ENCODE data around the gene REM2. TPM values are rescaled to one million over a fixed set of nuclear protein-coding genes. Genes with fewer than 3 reads are reported as not detected.

The REM2 gene
- total RNA-seq, 2 experiments from 2014 or later, result 0.98 to 1.2 TPM

DNA sequence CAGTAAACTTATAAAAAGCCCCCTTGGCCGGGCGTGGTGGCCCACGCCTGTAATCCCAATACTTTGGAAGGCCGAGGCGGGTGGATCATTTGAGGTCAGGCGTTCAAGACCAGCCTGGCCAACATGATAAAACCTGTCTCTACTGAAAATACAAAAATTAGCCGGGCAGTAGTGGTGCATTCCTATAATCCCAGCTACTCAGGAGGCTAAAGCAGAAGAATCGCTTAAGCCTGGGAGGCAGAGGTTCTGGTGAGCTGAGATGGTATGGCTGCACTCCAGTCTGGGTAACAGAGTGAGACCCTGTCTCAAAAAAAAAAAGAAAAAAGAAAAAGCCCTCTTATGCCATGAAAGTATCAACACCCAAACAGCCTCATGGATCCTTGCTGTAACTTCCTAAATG lies 42.5 kb downstream of the REM2 start:
- POLR2A ChIA-PET, result no interaction called here
- CTCF ChIA-PET, result no interaction called here
- DNase-seq, result no peak
- Mint-ChIP-seq H3K36me3 (ENCODE audit: low read depth) (peaks cover 52% of the 10 kb centered on the region), H3K4me1 (peaks cover 21% of the 10 kb centered on the region), H3K27ac (no peak overlapping the region), H3K9me3 (no peaks in the 10 kb centered on the region), H3K4me3 (no peak overlapping the region), H3K27me3 (no peaks in the 10 kb centered on the region)

DNA sequence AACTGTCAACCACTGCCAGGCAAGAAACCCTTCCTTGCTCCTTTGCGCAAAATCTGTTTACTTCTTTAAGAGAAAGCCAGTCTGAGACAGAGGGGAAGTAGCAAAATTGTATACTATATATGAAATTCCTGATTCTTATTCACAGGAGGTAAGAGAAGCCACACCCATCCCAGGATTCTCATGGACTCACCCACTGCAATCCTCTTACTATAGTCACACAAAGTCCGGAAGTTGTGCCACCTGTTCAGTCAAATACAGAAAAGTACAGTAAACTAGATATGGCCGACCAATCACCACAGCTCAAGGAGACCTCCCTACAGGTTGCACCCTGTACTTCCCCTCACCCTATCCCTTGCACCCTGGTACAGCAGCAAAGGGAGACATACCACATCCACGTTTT lies 43.3 kb downstream of the REM2 start:
- DNase-seq, result no peak
- Mint-ChIP-seq H3K4me1 (peaks cover 18% of the 10 kb centered on the region), H3K9me3 (no peaks in the 10 kb centered on the region), H3K27ac (peak overlapping the region; percentile 36), H3K36me3 (ENCODE audit: low read depth) (peaks cover 48% of the 10 kb centered on the region), H3K27me3 (no peaks in the 10 kb centered on the region), H3K4me3 (no peak overlapping the region)
- ChIA-PET CTCF (interaction anchor here (1.2 kb wide), 1 partner anchor 53 kb away, joined by 3 read pairs; no protein-coding TSS in a partner anchor), POLR2A (interaction anchor here (0.8 kb wide), 1 partner anchor 145 kb away, joined by 3 read pairs; no protein-coding TSS in a partner anchor)

DNA sequence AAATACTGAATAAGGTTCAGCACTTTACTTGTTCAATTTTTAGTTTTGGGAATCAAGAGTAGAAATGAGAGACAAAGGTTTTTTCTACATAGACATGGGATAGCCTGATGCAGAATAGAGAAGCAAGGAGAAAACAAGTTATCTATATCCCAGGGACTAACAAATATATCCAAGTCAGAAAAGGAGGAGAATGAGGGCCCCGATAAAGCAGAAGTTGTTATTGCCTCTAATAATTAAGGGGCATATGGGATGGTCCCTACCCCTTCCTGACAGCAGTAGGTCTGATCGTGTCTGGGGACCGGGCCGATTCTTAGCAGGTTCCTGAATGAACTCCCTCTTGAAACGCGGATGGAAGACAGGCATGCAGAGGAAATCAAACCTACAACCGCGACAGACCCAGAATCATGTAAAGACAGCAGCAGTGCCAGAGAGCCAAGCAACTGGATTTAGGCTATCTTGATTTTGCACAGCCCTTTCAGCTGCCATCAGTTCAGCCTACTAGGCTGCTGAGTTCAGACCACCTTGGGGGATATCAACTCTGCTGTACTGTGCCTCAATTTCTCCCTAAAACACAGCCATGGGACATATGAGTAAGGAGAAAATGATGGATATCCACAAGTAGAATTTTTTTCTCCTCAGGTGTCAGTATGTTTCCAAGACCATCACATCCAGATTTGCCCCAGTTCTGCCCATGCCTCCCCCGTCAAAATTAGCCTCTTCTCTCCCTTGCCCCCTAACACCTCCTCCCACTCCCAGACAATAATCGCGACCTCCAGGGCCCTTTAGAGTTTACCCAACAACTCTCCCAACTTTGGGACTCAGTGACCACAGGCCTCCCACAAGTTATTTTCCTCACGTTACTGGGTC lies 45.4 kb downstream of the REM2 start:
- no peak for DNase-seq
- Mint-ChIP-seq H3K4me3 (no peak overlapping the region), H3K27ac (no peak overlapping the region), H3K27me3 (no peaks in the 10 kb centered on the region), H3K4me1 (peaks cover 21% of the 10 kb centered on the region), H3K9me3 (no peaks in the 10 kb centered on the region), H3K36me3 (ENCODE audit: low read depth) (peaks cover 36% of the 10 kb centered on the region)
- CTCF ChIA-PET, result interaction anchor here (0.7 to 2.8 kb wide), 22 partner anchors 9 to 358 kb away, joined by 3 to 49 read pairs (median 8); partner anchors contain the start of genes AJUBA, DAD1, HAUS4 and LRP10
- POLR2A ChIA-PET, result interaction anchor here (0.6 to 4.8 kb wide), 18 partner anchors 9 to 340 kb away, joined by 3 to 80 read pairs (median 6); partner anchors contain the start of genes ACIN1, C14orf119, HAUS4 and MRPL52

DNA sequence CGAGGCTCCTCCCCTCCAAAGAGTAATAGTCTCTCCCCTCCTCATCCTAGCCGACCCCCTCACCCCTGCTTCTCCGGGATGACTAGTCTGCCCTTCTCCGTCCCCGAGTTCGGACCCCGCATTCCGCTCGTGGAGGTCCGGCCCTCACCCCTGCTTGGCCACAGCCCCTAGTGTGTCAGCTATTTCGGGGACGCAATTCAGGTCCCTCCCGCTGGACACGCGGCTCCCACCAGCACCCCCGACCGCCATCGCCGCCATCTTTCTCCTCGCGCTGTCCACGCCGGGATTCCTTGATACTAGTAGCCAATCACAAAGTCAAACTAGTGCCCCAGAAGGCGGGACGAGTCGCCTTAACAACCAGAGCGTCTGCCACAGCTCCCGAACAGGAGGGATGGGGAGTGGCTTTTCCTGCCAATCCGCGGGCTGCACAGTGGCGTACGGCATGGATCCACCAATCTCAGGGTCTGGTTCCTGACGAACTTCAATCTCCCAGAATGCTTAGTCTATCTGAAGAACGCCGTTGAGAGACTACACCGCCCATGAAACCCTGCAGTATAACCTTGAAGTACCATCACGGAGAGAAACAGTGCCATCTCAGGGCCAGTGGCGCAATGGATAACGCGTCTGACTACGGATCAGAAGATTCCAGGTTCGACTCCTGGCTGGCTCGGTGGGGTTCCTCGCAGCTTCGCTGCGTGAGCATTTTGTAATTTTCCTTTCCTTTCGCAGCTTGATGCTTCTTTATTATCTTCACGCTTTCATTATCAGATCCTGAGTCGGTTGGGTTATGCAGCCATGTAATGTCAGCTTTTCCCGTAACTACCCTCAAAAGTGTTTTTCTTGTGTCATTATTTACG lies 46.3 kb downstream of the REM2 start, which contains the start of gene PRMT5:
Gene PRMT5 (minus strand): TSS at position 273 of the 857 bp plus-strand sequence. CDS start 15 bp downstream, at position 258.
- H3K27me3 Mint-ChIP-seq, result no peaks in the 10 kb centered on the region
- ChIA-PET POLR2A (interaction anchor here (0.6 to 4.8 kb wide), 24 partner anchors 10 to 1022 kb away, joined by 3 to 80 read pairs (median 4); partner anchors contain the start of genes ACIN1, C14orf119, HAUS4 and MRPL52), CTCF (interaction anchor here (0.7 to 2.8 kb wide), 36 partner anchors 9 to 391 kb away, joined by 3 to 49 read pairs (median 6); partner anchors contain the start of genes AJUBA, DAD1, HAUS4 and LRP10)
- no peak within 1 kb of the TSS for H3K4me3 Mint-ChIP-seq
- H3K27ac Mint-ChIP-seq, result no peak within 1 kb of the TSS
- H3K9me3 Mint-ChIP-seq, result no peaks in the 10 kb centered on the region
- peak; percentile 97 for DNase-seq
- H3K36me3 Mint-ChIP-seq (ENCODE audit: low read depth), result peaks cover 30% of the 10 kb centered on the region
- peaks cover 21% of the 10 kb centered on the region for H3K4me1 Mint-ChIP-seq

DNA sequence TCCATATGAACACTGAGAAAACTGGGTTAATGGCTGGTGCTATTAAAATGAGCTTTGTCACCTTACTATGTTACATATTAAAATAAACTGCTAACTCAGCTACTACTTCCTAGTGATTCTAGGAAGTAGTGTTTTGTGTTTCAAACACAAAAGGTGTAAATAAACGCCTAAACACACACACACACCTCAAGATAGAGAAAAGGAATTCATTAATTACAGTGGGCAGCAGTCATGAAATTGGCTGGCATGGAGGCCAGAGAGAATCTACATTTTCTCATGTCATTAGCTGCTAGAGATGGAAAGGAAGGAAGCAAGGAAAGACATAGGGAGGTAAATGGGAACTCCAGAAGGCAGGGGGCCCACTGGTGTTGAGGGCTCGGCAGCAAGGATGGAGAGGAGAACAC lies 46.9 kb downstream of the REM2 start:
- Mint-ChIP-seq H3K9me3 (no peaks in the 10 kb centered on the region), H3K4me3 (no peak overlapping the region), H3K27ac (no peak overlapping the region), H3K4me1 (peaks cover 21% of the 10 kb centered on the region), H3K27me3 (no peaks in the 10 kb centered on the region), H3K36me3 (ENCODE audit: low read depth) (peaks cover 24% of the 10 kb centered on the region)
- POLR2A ChIA-PET, result interaction anchor here (0.6 to 4.8 kb wide), 23 partner anchors 9 to 1023 kb away, joined by 3 to 80 read pairs (median 4); partner anchors contain the start of genes ACIN1, C14orf119, DAD1 and HAUS4
- no peak for DNase-seq
- CTCF ChIA-PET, result interaction anchor here (0.7 to 2.8 kb wide), 39 partner anchors 9 to 391 kb away, joined by 3 to 49 read pairs (median 5); partner anchors contain the start of genes AJUBA, DAD1, HAUS4 and LRP10

DNA sequence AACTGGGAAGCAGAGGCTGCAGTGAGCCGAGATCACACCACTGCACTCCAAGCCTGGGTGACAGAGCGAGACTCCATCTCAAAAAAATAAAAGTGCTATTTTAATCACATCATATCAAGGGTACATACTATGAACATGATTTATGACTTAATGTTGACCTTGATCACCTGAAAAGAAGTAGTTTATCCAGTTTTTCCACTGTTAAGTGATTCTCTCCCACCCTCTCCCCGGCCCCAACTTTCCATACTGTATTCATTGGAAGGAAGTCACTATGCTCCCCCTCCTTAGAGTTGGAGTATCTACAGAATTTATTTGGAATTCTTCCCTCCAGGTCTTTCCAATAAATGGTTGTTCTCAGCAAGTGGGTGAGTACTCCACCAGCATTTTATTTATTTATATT lies 49.1 kb downstream of the REM2 start:
- no peaks in the 10 kb centered on the region for H3K9me3 Mint-ChIP-seq
- CTCF ChIA-PET, result interaction anchor here (0.7 kb wide), 1 partner anchor 46 kb away, joined by 3 read pairs; no protein-coding TSS in a partner anchor
- no peaks in the 10 kb centered on the region for H3K27me3 Mint-ChIP-seq
- peaks cover 8% of the 10 kb centered on the region for H3K36me3 Mint-ChIP-seq (ENCODE audit: low read depth)
- H3K27ac Mint-ChIP-seq, result no peak overlapping the region
- DNase-seq, result no peak
- POLR2A ChIA-PET, result no interaction called here
- H3K4me1 Mint-ChIP-seq, result peaks cover 7% of the 10 kb centered on the region
- H3K4me3 Mint-ChIP-seq, result no peak overlapping the region

DNA sequence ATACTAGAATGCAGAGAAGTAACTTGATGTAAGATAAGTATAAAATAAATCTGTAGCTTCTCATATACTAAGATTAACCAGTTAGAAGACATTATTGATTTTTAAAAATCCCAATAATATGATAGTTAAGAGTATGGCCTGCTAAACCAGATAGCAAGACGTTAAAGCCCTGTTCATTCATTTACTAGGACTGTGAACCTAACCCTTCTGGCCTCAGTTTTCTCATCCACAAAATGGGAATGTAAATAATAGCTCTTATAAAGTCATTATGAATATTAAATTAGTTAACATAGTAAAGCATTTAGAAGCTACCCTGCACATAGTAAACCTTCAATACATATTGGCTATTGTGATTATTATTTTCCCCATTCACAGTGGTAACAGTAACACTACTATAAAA lies 52.1 kb downstream of the REM2 start:
- CTCF ChIA-PET, result interaction anchor here (0.6 to 1.4 kb wide), 7 partner anchors 38 to 160 kb away, joined by 3 to 5 read pairs (median 4); no protein-coding TSS in a partner anchor
- no peak for DNase-seq
- Mint-ChIP-seq H3K36me3 (ENCODE audit: low read depth) (peaks cover 9% of the 10 kb centered on the region), H3K27ac (no peak overlapping the region), H3K27me3 (no peaks in the 10 kb centered on the region), H3K4me1 (peaks cover 3% of the 10 kb centered on the region), H3K9me3 (no peaks in the 10 kb centered on the region), H3K4me3 (no peak overlapping the region)
- POLR2A ChIA-PET, result interaction anchor here (1.5 kb wide), 1 partner anchor 38 kb away, joined by 3 read pairs; no protein-coding TSS in a partner anchor

Other genes with a start within 250 kb of the REM2 start
- gene OR6J1, start 238.9 kb upstream of the REM2 start, total RNA-seq, result not detected
- gene OXA1L, start 116.5 kb upstream of the REM2 start, total RNA-seq, result 100 to 1,000 TPM; 118 to 122 TPM
- under 1 TPM; 0.38 to 0.60 TPM for gene SLC7A7, start 67.8 kb upstream of the REM2 start, total RNA-seq
- gene MRPL52, start 53.3 kb upstream of the REM2 start, total RNA-seq, result 100 to 1,000 TPM; 108 to 119 TPM
- 1 to 10 TPM; 1.9 to 2.9 TPM for gene MMP14, start 46.6 kb upstream of the REM2 start, total RNA-seq
- gene LRP10, start 11.5 kb upstream of the REM2 start, total RNA-seq, result 10 to 100 TPM; 88.5 to 98.6 TPM
- gene RBM23, start 35.9 kb downstream of the REM2 start, total RNA-seq, result 10 to 100 TPM; 71.8 to 73.5 TPM
- gene PRMT5, start 46.2 kb downstream of the REM2 start, total RNA-seq, result 10 to 100 TPM; 46.3 to 49.8 TPM
- gene HAUS4, start 73.9 kb downstream of the REM2 start, total RNA-seq, result 10 to 100 TPM; 60.2 to 66.5 TPM
- gene AJUBA, start 99.3 kb downstream of the REM2 start, total RNA-seq, result 1 to 10 TPM; 1.2 to 1.3 TPM
- gene C14orf93, start 126.9 kb downstream of the REM2 start, total RNA-seq, result 10 to 100 TPM in 1 of 2 experiments, 1 to 10 TPM in 1; 9.4 to 10.4 TPM
- 10 to 100 TPM; 55.0 to 57.5 TPM for gene PSMB5, start 151.7 kb downstream of the REM2 start, total RNA-seq
- gene PSMB11, start 159.0 kb downstream of the REM2 start, total RNA-seq, result not detected
- 1 to 10 TPM; 1.6 to 2.0 TPM for gene CDH24, start 174.3 kb downstream of the REM2 start, total RNA-seq
- 100 to 1,000 TPM; 166 to 167 TPM for gene ACIN1, start 211.9 kb downstream of the REM2 start, total RNA-seq
- gene C14orf119, start 212.3 kb downstream of the REM2 start, total RNA-seq, result 10 to 100 TPM; 49.2 to 55.5 TPM
- not detected for gene CIROP, start 221.8 kb downstream of the REM2 start, total RNA-seq
- under 1 TPM; 0.25 to 0.83 TPM for gene CEBPE, start 236.0 kb downstream of the REM2 start, total RNA-seq